Measurements from ENCODE around the gene RBM19.

DNA sequence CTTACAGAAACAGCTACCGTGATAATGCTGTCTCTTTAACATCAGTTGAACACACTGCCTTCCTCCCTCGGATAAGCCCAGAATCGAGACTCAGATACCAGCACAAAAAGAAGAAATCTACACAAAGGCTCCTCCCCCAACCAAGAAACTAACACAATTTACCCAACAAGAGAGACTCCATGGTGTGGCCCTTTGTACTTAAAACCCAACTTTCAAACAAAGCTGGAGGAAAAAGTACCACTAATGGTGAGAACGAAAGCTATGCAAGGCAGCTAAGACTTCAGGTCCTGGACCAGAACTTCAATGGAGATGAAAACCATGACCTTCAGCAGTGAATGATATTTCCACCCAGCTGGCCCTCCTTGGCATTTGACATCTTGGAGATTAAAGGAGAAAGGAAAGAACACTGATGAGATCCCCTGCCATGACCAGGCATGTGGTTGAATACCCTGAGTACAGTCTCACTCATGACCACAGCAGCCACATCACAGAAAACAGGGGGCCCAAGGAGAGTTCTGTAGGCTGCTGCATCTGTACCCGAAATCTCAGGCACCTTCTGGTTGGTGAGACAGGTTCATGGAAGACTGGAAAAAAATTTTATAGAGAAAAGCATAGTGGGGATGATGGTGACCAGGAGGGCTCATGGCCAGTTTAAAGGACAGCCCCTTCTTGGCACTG, 36.7 kb downstream of the RBM19 start:
- TF ChIP-seq CTCF (IDR thresholded peaks at IDR 0.05; ENCODE audit: extremely low read depth in 1 of 2, insufficient read depth in 1 of 2, low read depth in 1 of 2, low read length in 2 of 2) = no peak
- TF ChIP-seq POLR2A (IDR thresholded peaks at IDR 0.05; ENCODE audit: low read depth, low read length) = no peak
- no peak for TF ChIP-seq EZH2 (IDR thresholded peaks at IDR 0.05; ENCODE audit: borderline replicate concordance, low read depth, low read length, severe bottlenecking)
- no peak for TF ChIP-seq POLR2AphosphoS5 (IDR thresholded peaks at IDR 0.05; ENCODE audit: insufficient read depth, low read depth, low read length)
- TF ChIP-seq FOS (IDR thresholded peaks at IDR 0.05; ENCODE audit: borderline replicate concordance, insufficient read depth, low read length) = no peak
- TF ChIP-seq JUN (IDR thresholded peaks at IDR 0.05; ENCODE audit: borderline replicate concordance, insufficient read depth, insufficient read length, low read depth) = no peak
- no peak for TF ChIP-seq GATA2 (IDR thresholded peaks at IDR 0.05; ENCODE audit: insufficient read depth, insufficient read length, low read depth, low read length)
- TF ChIP-seq MYC (IDR thresholded peaks at IDR 0.05; ENCODE audit: low read depth, low read length) = no peak
- TF ChIP-seq, protein P1, sequence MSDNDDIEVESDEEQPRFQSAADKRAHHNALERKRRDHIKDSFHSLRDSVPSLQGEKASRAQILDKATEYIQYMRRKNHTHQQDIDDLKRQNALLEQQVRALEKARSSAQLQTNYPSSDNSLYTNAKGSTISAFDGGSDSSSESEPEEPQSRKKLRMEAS (IDR thresholded peaks at IDR 0.05; ENCODE audit: insufficient read depth, insufficient read length) = no peak

All from endothelial cell of umbilical vein (primary cell).